Measurements from ENCODE around the gene SNX20.

- TF ChIP-seq POLR2A (IDR thresholded peaks at IDR 0.05), result no peak
- TF ChIP-seq, protein P1, sequence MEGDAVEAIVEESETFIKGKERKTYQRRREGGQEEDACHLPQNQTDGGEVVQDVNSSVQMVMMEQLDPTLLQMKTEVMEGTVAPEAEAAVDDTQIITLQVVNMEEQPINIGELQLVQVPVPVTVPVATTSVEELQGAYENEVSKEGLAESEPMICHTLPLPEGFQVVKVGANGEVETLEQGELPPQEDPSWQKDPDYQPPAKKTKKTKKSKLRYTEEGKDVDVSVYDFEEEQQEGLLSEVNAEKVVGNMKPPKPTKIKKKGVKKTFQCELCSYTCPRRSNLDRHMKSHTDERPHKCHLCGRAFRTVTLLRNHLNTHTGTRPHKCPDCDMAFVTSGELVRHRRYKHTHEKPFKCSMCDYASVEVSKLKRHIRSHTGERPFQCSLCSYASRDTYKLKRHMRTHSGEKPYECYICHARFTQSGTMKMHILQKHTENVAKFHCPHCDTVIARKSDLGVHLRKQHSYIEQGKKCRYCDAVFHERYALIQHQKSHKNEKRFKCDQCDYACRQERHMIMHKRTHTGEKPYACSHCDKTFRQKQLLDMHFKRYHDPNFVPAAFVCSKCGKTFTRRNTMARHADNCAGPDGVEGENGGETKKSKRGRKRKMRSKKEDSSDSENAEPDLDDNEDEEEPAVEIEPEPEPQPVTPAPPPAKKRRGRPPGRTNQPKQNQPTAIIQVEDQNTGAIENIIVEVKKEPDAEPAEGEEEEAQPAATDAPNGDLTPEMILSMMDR (IDR thresholded peaks at IDR 0.05), result no peak
Observed at GRCh38 chr16:50645563-50646220, 35.4 kb downstream of the SNX20 start.

Measured in lower leg skin (tissue), 3 donors.